NK-92 (cell line): ENCODE measurements around the gene UBA6.

Experiments used
- DNase-seq: peaks from one replicate; lab custom pipeline; 2025; ENCODE audit not compliant: unreplicated experiment; lab: John Stamatoyannopoulos, UW

The UBA6 gene

GRCh38 chr4:67581208-67581857 is 119.6 kb downstream of the UBA6 start:
- no peak for DNase-seq

DNA sequence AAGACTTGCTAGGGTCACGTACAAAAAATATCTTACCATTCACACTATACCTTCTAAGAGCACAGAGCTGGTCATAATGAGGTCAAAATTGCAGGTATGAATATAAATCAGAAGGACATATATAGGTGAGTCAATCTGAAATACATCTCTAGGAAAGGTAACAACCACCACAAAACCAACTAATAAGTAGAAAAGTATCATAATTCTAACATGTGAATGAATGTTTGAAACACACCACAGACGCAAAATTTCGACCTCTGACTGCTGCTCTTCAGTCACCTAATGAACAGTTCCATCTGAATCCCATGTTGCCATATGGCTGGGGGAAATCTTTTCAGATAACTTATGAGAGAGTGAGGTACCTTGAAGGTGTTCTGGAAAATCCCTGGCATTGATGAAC is 120.4 kb downstream of the UBA6 start:
- DNase-seq = no peak

GRCh38 chr4:67576538-67576937 is 124.4 kb downstream of the UBA6 start:
- no peak for DNase-seq

- no peak for DNase-seq
Measured at GRCh38 chr4:67576059-67576466, 124.9 kb downstream of the UBA6 start.

- no peak for DNase-seq
Measured at GRCh38 chr4:67575232-67576058, 125.5 kb downstream of the UBA6 start.

- DNase-seq = no peak
Measured at GRCh38 chr4:67573193-67573592, 127.8 kb downstream of the UBA6 start.

DNA sequence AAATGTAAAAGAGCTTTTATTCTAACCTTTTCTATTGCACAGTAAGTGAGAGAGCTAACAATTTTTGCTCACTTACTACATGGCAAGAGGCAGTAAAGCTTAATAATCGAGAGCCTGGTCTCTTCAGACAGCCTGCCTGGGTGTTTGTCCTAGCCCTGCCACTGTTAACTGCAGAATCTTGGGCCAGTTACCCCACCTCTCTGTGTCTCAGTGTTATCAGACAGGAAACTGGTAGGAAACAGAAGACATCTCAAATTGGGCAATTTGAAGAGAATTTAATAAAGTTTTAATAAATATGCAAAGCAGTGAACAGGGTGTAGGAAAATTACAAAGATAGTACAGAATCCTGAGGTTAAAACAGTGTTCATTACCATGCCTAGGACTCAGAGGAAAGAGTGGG is 129.0 kb downstream of the UBA6 start:
- no peak for DNase-seq

DNA sequence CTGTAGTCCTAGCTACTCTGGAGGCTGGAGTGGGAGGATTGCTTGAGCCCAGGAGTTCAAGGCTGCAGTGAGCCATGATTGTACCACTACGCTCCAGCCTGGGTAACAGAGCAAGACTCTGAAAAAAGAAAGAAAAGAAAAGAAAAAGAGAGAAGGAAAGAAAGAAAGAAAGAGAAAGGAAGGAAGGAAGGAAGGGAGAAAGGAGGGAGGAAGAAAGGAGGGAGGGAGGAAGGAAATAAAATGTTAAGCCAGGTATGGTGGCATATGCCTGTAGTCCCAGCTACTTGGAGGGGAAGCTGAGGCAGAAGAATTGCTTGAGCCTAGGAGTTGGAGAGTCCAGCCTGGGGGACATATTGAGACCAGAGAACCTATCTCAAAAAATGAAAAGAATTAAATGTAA is 130.4 kb downstream of the UBA6 start:
- DNase-seq = no peak

GRCh38 chr4:67568820-67569219 is 132.1 kb downstream of the UBA6 start:
- no peak for DNase-seq

DNA sequence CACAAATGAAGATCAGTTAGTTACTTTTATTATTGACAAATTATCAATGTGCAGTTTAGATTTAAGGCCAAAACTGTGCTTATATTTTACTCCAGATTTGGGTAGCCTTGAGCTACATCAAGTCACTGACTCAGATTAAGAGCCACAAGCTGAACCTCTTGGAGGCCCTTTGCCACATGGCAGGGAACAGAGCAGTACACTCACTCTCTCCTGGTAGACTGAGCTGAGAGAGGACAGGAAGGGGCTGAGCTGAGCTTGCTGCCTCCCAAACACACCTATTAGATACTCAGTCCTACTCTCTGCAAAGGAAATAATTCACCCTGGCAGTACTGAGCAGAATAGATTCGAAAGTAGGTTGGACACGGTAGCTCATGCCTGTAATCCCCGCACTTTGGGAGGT is 134.6 kb downstream of the UBA6 start:
- no peak for DNase-seq

DNA sequence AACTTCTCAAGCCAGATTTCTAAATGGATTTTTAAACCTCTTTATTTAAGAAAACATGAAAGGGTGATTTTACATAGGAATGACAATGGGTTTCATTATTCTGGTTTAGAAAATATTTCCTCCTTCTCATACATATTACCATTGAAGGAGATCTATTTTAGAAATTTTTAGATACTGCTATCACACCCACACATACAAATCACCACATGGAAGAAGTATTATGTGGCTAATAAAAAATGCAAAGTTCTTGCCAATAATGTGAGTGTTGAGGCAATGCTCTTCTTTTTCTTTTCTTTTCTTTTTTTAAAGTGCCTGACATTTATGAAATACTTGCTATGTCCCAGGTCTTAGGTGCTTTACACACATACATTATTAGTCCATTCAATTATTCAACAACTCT is 135.7 kb downstream of the UBA6 start:
- DNase-seq = no peak
